Activated naive CD8-positive, alpha-beta T cell treated with anti-CD3 and anti-CD28 coated beads, Interleukin-2, amount 50 U/mL, for 16 hours (primary cell): ENCODE data around the gene MYO5C.

ENCODE experiments used
- DNase-seq: peaks from one replicate; pipeline ENCODE4 v3.0.0-alpha.2; 2020; ENCODE audit warnings: low read depth, low spot score

The MYO5C gene, protein sequence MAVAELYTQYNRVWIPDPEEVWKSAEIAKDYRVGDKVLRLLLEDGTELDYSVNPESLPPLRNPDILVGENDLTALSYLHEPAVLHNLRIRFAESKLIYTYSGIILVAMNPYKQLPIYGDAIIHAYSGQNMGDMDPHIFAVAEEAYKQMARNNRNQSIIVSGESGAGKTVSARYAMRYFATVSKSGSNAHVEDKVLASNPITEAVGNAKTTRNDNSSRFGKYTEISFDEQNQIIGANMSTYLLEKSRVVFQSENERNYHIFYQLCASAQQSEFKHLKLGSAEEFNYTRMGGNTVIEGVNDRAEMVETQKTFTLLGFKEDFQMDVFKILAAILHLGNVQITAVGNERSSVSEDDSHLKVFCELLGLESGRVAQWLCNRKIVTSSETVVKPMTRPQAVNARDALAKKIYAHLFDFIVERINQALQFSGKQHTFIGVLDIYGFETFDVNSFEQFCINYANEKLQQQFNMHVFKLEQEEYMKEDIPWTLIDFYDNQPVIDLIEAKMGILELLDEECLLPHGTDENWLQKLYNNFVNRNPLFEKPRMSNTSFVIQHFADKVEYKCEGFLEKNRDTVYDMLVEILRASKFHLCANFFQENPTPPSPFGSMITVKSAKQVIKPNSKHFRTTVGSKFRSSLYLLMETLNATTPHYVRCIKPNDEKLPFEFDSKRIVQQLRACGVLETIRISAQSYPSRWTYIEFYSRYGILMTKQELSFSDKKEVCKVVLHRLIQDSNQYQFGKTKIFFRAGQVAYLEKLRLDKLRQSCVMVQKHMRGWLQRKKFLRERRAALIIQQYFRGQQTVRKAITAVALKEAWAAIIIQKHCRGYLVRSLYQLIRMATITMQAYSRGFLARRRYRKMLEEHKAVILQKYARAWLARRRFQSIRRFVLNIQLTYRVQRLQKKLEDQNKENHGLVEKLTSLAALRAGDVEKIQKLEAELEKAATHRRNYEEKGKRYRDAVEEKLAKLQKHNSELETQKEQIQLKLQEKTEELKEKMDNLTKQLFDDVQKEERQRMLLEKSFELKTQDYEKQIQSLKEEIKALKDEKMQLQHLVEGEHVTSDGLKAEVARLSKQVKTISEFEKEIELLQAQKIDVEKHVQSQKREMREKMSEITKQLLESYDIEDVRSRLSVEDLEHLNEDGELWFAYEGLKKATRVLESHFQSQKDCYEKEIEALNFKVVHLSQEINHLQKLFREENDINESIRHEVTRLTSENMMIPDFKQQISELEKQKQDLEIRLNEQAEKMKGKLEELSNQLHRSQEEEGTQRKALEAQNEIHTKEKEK (N-terminal part only)

DNA sequence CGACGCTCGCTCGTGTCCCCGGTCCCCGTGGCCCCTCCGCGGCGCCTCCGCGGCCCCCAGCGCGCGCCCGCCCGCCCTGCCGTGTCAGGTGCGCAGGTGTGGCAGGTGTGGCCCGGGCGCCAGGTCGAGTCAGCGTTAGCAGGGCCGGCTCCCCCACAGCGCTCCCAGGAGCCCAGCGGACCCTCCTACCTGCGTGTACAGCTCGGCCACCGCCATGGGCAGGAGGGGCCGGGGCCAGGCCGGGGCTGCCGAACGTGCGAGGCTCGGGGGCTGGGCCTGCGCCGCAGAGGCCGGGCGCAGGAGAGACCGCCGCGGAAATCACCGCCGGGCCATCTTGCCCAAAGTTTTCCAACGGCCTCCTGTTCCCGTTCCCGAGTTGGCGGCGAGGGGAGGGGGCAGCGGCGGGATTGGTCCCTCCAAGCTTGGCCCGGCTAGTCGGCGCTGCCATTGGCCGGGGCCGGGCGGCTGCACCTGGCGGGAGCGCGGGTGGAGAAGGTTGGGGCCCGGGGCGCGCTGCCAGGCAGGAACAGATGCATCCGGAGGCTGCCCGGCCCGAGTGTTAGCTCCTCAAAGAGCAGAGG, at the start of gene MYO5C:
Gene MYO5C (minus strand): TSS at position 384 of the 581 bp plus-strand sequence. CDS start 168 bp downstream, at position 216.
- no peak for DNase-seq

DNA sequence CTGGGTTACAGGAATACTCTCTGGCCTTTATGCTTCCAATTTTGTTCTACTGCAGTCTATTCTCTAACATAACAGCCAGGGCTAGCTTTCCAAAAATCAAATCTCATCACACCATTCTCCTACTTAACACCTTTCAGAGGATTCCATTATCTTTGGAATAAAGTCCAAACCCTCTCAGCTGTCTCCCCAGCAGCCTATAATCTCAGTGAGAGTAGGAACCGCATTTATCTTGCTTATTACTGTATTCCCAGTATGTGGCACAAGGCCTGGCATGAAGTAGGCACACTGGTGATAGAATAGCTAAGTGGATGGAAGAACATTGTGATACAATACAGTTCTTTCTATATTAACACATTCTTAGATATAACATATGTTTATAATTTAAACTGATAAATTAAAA, 49.0 kb upstream of the MYO5C start:
- no peak for DNase-seq

DNA sequence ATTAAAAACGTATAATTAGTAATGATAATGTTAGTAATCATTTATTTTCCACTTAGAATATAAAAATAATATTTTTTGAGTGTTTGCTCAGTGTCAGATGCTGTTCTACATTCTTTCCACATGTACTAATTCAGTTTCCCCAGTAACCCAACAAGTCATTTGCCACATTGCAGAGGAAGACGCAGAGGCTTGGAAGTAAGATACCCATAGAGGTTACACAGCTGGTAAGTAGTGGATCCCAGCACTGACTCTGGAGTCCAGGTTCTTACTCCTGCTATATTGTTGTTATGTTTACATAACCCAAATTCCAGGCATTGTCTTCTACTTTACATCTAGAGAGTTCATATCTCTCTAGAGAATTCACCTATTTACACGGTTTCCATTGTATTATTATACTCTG, 48.2 kb upstream of the MYO5C start:
- no peak for DNase-seq

DNA sequence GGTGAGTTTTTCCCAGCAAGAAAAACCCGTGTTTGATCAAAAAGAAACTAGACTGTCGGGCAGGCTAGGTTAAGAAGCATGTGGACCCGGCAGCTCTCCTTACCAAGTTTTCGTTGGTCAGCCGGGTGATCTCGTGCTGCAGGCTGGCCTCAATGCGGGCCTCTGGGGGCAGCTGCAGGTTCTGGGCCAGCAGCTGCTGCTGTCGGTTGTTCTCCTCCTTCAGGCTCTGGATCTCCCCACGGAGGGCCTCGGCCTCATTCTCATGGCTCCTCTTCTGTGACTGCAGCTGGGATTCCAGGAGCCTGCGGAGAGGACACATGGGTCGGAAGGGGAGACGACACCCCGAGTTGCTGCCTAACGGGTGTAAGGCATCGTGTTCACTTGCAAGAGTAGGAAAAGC, 44.5 kb upstream of the MYO5C start:
- DNase-seq = no peak

DNA sequence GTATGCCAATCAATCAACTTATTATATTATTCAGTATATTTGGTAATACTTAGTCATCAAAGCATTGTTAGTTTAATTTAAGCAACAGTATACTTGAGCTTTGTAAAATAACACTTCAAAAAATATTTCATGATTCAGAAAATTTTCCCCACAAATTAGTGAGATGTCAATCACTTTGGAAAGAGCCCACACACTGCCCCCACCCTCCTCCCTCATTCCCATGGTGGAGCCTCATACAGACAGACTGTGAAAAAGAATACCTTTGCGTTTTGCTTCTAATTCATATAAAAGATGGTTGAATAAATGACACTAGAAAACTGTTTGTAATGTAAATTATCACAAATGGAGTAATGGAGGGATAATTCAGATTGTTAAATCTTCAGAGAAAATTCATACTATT, 43.3 kb upstream of the MYO5C start:
- DNase-seq = no peak

DNA sequence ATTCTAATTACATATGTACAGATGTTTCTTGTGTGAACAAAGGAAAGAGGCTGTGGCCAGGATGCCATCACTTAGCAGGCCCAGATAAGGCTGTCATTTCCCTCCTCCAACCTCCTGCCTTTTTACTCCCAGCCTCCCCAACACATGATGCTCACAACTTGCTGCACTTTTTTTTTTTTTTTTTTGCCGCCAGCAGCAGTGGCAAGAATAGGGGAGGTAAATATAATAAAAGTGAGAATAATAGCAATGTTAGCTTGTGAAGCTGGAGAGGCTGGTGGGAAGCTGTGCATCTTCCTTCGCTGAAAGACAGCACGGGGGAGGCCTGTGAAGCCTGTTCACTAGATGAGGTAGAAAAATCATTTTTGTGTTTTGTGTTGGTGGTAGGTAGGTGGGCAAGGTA, 42.5 kb upstream of the MYO5C start:
- DNase-seq = no peak

DNA sequence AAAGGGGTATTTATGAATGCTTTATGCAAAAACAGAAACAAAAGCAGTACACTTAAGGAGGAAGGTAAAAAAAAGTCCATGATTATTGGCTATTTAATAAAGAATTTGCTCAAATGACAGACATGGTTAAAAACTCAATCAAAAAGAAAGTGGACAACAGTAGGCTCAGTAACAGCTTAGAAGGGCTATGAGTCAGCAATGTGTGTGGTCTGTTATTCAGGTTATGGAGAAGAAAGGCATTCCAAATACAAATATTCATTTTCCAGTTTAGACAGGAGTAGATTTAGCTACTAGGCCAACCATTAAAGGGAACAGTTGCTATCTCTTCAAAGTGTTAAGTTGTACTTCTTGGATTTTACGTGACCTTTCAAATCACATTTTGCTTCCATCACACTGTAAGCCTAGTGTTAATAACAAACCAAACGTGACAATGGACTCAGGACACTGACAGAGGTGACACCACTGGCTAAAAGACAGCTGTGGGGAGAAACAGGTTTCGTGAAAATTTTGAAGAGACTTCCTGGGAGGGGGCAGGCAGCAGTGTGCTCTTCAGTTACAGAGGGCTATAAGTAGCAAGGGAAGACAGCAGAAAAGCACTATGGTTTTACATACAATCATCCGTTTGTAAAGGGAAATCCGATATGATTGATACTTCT, 41.7 kb upstream of the MYO5C start:
- DNase-seq = no peak

DNA sequence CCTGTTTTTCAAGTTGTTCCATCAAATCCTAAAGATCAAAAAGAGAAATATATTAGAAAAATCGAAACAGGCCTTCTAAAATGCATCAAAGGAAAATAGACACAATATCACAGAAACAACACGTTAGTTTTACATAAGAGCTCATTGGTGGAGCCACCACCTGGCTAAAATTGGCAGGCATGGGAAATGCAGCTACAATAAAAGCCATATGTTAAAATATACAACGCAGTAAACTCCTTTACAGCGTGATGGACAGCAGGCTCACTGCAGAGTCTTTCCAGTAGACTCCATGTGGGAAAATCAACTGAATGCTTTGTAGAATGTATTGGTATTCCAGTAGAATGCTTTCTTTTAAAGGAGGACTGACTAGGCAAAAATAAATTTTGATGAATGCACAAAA, 40.9 kb upstream of the MYO5C start:
- no peak for DNase-seq

DNA sequence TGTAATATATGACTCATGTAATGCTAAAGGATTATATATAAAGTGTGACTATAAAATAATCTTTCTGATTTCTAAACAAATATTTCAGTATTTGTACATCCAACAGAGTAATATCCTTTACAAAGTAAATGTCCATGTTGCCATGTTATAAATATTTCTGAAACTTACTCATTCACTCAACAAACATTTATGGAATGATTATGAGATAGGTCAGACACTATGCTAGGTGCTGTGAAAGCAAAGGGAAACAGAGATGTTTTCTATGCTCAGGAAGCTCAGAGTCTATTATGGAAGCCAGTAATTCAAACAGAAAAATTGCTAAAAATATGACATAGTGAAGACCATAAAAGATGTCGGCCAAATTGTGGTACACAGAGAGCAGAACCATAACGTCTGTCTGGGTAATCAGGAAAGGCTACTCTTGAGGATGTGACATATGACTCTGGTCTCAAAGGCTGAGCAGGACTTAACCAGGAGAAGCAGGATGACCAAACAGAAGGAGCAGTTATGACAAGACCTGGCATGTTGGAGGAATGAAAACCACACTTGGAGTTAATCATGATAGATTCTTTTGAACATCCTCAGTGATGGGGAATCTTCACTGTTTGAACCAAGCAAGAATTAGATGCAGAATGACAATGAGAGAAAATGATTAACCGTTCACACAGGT, 39.0 kb upstream of the MYO5C start:
- no peak for DNase-seq

DNA sequence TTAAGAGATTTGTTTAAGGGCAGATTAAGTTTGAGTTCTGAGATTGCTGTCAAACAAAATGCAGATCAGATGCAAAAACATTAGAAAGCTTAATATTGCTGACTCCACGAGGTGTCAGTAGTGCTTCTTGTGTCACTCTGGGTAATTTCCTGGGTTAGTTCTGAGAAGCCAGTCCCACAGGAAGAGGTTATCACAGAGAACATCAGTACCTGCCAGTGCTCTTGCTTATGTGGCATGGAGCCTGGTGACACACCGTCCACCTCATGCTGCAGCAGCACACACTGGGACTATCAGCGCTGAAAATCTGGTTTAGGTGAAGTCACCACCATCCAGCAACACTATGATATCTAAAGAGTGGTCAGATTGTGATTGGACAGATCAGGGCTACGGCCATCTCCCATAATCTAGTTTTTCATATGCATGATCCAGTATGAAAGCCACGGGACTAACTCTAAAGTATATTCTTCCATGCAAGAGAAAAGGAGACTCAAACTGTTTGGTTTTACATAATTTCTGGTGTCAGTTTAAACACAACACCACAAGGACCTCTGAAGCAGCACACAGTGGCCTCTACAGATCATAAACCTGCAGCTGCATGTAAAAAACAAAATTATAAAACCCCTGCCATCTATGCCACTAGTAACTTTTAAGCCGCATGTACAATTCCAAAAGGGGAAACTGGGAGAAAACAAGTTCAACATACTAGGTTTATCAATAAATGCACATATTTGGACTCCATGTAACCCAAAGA, 36.1 kb upstream of the MYO5C start:
- no peak for DNase-seq

DNA sequence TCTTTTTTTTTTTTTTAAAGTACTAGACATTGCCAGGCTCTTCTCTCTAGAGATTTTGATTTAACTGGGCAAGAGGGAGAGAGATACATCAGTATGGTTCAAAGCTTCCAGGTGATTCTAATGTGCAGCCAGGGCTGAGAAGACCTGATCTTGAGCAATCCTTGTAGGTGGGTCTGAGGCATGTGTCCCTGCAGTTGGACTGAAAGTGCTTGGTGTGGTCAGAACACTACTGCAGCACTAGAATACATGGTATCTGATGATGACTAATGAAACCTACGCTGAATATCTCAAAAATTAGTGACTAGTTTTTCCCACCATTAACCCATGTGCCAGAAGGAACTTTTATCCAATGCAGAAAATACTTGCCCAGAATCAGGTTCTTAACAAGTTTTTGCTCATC, 34.4 kb upstream of the MYO5C start:
- no peak for DNase-seq

DNA sequence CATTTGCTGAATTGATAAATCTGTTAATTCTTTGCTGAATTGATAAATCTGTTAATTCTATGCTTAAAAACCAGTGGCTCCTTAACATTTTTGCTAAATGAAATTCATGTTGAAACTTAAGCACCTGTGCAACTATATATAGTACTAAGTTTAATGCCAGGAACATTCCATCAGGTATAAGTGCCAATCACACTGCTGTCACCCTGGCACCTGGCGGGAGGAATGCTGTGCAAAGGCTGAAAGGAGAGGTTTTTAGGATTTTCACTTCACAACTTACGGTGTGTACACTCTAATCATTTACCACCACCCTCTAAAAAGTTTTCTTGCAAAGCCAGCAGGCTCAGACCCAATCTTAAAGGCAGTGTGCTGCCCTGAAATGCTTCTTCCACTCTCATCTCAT, 33.5 kb upstream of the MYO5C start:
- DNase-seq = no peak

DNA sequence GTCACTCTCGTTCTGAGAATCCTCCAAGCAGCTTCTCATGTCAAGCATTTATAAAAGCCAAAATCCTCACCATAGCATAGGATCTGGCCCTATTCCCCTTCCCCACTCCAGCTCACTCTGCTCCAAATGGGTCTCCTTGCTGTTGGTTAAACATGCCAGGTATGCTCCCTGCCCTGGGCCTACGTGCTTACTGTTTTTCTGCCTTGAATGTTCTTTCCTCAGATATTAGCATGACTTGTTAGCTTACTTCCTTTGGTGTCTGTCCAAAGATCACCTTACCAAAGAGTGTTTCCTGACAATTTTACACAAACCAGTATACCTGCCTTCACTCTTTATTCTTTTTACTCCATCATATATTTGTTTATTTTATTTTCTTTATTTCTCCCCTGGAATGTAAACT, 33.1 kb upstream of the MYO5C start:
- no peak for DNase-seq

DNA sequence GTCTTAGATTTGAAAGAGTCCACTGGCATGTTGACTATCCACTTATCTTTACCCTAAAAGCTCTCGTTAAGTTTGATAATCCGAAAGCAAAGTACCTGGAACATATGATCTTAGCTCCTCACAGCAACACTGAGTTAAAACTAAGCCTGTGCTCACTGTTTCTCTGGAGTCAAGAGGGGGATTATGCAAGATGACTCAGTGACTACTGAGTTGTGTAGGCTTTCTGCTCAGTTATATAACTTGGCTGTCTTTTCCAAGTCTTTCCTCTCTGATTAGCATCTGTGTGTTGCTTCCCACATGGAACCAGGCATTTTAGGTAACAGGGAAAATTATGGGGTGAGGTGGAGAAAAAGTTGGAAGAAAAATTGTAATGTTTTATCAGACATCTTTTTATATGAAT, 31.2 kb upstream of the MYO5C start:
- no peak for DNase-seq

DNA sequence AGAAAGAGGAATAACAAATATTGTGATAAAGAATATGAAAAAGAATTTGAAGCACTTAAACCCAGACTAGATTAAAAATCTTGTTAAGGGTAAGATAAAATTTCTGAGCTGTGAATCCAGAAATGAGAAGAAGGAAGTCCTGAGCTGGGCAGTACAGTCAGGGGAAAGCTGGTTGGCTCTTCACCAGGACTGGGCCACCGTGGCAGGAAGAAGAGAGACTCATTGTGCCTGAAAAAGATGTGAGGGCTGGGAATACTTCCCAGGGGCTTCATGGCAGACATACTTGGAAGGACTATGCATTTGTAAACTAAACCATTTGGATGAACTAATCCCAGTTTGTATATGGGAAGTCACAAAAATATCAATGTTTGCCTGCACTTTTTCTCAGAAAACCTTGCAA, 28.5 kb upstream of the MYO5C start:
- DNase-seq = no peak

DNA sequence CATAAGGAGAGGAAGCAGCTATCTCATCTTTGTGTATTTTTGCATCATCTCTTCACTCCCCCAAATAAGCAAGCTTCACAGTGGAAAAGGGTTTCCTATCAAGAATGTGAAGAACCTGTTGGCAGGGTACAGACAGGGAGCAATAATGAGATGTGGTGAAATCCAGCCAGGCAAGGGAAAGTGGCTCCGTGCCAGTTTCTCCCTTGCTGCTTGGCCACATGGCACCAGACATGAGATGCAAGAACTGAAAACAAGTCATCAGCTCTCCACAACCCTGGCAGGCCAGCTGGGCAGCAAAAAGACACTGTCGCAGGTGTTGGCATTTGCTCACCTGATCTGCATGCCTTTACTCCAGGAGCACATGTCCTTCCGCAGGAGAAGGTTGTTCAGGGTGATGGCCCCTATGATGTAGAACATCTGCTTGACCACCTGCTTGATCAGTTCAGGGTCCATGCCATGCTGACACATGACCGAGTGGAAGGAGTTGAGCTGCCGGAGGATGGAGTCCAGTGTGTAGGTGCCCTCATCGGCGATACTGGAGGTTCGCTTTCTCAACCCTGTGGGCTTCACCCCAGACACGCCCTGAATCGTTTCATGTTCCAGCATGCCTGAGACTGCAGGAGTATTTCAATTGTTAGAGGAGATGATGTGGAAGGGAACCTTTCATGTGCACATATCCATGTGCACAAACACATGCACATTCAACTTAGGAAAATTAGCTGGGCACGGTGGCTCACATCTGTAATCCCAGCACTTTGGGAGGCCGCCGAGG, 23.3 kb upstream of the MYO5C start:
- DNase-seq = no peak

DNA sequence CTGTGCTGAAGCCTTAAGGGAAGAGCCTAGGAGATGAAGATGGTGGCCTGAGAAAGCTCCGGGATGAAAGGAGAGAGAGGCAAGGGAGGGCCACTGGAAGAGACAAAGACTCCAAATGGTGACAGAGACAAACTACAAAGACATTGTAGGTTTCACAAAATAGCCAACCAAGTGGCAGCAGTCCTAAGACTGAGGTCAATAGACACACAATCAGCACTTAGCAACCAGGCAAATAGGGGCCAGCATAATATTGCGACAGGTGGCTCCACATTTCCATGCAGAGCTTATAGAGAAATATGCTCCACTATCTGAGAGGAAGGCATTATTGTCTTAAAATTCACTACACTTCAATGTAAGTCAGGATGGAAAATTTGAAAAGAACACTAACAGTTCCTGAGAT, 22.1 kb upstream of the MYO5C start:
- DNase-seq = no peak

DNA sequence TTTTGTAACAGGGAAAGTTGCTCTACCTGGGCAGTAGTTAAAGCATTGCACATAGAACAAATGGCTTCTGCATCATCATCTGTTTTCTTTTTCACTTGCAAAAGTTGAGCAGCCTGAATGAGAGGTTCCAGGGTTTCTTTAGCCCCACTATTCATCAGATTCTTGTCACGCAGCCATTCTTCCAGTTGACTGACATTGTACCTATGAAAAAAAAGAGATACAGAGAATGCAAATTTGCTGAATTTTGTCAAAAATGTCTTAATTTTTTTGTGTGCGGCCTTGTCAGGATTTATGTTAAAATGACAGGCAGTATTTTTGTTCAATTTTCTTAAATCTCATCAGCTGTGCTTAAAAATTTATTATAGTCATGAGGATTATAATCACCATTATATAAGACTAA, 21.4 kb upstream of the MYO5C start:
- no peak for DNase-seq

DNA sequence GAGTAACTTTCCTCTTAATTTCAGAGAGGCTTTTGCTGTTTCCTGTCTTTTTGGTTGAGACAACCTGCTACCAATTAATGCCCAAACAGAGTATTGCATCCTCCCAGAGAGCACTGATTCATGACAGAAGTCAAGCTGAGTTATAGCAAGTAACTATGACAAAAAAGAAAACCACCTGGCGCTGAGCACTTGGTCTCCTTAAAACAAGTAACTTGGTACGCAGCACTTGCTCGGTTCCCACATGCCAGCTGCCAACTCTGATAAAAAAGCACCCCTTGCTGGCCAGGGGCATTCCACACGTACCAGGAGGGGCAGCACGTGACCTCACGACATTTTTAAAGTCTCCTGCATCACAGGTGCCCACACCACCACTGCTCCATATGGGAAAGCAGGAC, 13.5 kb upstream of the MYO5C start:
- DNase-seq = no peak
